Left ventricle myocardium superior (tissue), 1 donor: ENCODE results near the gene TMEM222. TPM values are rescaled to one million over a fixed set of nuclear protein-coding genes. Genes with fewer than 3 reads are reported as not detected.

Source experiments
- total RNA-seq: library from RNA; stranded (reverse); fragmentation: NEBNext Ultra II Directional; extraction: Animal tissue kit (Norgen Biotek cat#: 25700); gene quantifications from one replicate; pipeline ENCODE4 v1.2.1, GENCODE V29; 2021
- donor health status: DM: no; HTN: yes; CAD: no; lungs with severe emphysema.

Gene TMEM222
- total RNA-seq, 1 donor from 2014 or later, result 19.9 TPM

Other genes starting within 250 kb of the TMEM222 start
- 23.1 TPM for gene SLC9A1, start 167.0 kb upstream of the TMEM222 start, total RNA-seq
- 68.8 TPM for gene WDTC1, start 87.5 kb upstream of the TMEM222 start, total RNA-seq
- gene SYTL1, start 19.9 kb downstream of the TMEM222 start, total RNA-seq, result 1.1 TPM
- gene MAP3K6, start 44.8 kb downstream of the TMEM222 start, total RNA-seq, result 46.6 TPM
- 19.3 TPM for gene FCN3, start 52.7 kb downstream of the TMEM222 start, total RNA-seq
- gene CD164L2, start 61.2 kb downstream of the TMEM222 start, total RNA-seq, result not detected
- 0.12 TPM for gene GPR3, start 70.5 kb downstream of the TMEM222 start, total RNA-seq
- 59.1 TPM for gene WASF2, start 168.0 kb downstream of the TMEM222 start, total RNA-seq